NCI-H460 (cell line): ENCODE measurements around the gene CDH4. TPM values are rescaled to one million over a fixed set of nuclear protein-coding genes. Genes with fewer than 3 reads are reported as not detected.

Experiments used
- DNase-seq: peaks from one replicate; pipeline ENCODE4 v3.0.0-alpha.2; 2016; ENCODE audit warnings: low read depth; ENCODE audit errors: extremely low read depth
- total RNA-seq: library from RNA; depleted of rRNA; stranded (reverse); fragments of >200 nt; shearing (Covaris generic); gene quantifications from 2 replicates; pipeline ENCODE4 v1.2.3, GENCODE V29; 2014

Gene CDH4
- total RNA-seq, 1 experiment from 2014 or later: not detected

DNA sequence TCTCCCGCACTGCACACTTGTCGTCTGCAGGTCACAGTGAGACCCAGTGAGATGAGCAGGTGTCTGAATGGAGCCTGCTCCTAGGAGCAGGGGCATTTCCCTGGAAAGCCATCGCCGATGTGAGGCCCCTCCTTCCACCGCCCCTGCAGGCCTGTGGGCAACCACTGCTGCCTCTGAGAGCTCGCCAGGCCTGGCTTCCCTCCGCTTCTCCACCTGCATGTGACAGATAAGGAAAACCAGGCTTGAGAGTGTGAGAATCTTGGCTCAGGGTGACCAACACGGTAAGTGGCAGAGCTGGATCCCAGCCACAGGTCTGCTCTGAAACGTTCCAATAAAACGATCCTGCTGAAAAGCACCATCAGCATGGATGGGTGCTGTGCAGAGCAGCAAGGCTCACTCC, 332.8 kb downstream of the CDH4 start:
- DNase-seq: no peak

DNA sequence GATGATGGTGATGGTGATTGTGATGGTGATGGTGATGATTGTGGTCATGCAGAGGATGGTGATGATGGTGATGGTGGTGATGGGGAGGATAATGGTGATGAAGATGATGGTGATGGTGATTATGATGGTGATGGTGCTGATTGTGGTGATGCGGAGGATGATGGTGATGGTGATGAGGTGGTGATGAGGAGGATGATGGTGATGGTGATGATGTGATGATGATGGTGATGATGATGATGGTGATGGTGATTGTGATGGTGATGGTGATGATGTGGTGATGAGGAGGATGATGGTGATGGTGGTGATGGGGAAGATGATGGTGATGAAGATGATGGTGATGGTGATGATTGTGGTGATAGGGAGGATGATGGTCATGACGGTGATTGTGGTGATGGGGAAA, 333.7 kb downstream of the CDH4 start:
- DNase-seq: no peak

DNA sequence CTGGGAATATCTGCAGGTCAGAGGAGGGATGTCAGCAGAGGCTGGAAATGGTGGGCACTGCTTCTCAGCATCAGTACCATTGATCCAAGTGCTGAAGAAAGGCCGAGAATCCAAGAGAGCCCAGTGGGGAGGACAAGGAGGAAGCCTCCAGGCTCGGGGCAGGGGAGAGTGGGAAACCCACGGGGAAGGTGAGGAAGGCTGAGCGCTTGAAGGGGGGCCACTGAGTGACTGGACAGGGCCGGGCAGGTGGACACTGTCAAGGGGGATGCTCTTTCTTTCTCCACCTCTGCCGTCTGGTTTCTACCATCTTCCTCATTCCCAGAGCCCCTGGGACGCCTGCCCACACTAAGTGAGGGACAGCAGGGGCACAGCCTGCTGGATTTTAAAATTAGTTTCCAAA, 335.0 kb downstream of the CDH4 start:
- no peak for DNase-seq

GRCh38 chr20:61587681-61588289, 335.7 kb downstream of the CDH4 start:
- no peak for DNase-seq

DNA sequence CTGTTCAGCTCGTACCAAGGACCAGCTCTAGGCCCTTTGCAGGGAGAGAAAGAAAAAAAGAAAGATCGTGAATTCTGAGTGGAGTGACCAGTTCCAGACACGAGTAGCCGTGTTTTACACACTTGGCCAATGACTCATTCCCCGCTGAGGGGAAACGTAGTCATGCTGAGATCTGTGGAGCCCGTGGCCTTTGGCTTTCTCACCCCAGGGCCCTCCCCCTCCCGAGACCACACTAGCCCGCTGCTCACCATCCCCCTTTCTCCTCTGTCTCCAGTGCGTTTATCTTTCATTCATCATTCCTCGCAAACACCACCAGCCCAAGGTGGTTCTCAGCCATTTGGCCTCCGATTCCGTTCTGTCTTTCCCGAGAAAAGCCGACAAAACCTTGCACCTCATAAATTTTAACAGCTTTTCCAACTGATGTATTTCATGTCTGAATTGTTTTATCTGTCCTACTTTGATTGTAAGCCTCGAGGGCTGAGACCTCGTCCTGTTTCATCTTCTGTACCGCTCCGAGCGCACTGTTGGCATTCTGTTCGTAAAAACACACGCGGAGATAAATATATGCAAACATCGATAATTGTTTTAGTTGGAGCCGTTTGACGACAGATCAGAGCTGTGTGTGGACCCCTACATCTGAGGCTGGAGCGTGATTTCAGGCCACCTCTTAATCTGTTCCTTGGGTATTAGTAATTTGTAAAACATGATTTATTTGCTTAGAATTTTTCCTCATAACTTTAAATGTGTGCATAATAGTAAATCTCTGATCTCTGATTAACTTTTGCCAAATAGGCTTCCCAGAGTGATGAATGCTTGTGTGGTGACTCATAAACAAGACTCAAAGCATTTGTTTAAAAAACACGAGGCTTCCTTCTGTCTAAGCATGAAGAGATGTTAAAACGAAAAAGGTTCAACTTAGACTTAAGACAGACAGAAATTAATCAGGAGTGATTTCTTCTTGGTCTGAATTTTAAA, 336.6 kb downstream of the CDH4 start:
- no peak for DNase-seq

GRCh38 chr20:61590236-61590635, 338.2 kb downstream of the CDH4 start:
- no peak for DNase-seq

DNA sequence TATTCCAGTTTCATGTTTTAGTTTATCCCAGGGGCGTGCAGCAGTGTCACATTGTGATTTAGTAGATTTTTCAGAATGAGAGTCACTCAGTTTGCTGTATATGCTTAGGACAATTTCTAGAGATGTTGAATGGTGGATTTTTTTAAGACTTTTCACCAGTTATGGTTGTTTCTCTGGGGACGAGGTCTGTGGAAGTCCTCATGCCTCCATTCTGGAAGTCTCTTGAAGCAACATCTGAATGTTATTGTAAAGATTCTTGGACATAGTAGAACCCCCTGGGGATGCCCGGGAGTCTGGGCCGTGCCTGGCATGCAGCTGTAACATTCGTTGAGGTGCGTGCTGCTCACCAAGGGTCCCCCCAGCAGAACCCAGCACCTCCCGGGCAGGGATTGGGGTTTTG, 341.5 kb downstream of the CDH4 start:
- no peak for DNase-seq

- DNase-seq: no peak
Measured at GRCh38 chr20:61594198-61594597, 342.1 kb downstream of the CDH4 start.

DNA sequence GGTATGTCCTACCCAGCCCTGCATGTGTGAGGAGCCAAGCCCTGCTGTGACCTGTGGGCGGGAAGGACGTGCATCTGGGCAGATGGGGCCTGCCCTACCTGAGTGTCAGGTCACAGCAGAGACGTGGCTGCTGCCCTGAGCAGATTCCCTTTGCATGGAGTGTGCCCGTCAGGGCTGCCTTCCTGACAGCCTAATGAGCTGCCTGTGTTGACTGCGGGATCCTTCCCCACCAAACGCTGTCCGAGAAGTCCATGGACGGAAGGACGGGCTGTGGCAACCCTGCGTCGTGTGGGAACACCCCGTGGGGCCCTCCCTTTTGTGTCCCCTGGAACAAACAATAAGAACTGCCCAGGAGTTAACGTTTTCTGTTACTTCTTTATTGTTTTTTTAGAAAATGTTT, 343.2 kb downstream of the CDH4 start:
- no peak for DNase-seq

- DNase-seq: no peak
Measured at GRCh38 chr20:61596687-61597330, 344.7 kb downstream of the CDH4 start.

GRCh38 chr20:61597996-61598395, 345.9 kb downstream of the CDH4 start:
- DNase-seq: no peak

- DNase-seq: no peak
Measured at GRCh38 chr20:61598586-61598985, 346.5 kb downstream of the CDH4 start.

- DNase-seq: no peak
Measured at GRCh38 chr20:61599061-61599531, 347.0 kb downstream of the CDH4 start.

DNA sequence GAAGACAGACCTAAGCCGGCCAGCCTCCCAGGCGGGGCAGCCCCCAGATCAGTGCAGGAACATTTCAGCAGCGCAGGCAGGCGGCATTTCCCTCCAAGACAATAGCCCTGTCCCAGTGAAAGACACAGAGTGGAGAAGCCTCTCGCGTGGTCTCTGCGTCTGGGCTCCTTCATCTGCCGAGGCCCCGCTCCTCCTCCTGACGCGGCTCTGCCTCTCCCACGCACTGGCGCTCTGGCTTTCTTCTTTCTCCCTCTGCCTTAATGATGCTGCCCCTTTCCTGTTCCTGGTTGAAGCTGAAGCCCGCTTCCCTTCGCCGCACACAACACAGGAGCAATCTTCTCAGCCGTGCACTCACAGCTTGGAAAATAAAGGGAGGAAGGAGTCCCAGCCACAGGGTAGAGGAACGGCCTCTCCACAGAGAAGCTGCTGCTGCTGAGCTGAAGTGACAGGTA, 347.5 kb downstream of the CDH4 start:
- no peak for DNase-seq

DNA sequence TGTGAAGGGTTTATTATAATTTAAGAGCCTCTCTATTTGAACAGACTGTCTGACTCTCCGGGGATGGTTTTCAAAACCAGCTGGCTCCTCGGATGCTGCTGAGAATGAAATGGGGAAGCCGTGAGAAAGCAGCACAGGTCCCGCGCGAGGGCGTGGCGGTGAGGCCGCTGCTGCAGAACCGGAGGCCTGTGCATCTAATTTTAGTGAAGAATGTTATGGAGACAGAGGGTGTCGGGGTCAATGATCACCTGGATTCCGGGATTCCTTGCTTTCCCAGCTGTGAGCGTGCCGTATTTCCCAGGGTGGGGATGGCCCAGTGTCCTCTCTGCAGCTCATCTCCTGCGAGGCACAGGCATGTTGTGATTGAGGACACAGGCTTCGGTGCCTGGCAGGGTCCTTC, 348.0 kb downstream of the CDH4 start:
- DNase-seq: no peak

DNA sequence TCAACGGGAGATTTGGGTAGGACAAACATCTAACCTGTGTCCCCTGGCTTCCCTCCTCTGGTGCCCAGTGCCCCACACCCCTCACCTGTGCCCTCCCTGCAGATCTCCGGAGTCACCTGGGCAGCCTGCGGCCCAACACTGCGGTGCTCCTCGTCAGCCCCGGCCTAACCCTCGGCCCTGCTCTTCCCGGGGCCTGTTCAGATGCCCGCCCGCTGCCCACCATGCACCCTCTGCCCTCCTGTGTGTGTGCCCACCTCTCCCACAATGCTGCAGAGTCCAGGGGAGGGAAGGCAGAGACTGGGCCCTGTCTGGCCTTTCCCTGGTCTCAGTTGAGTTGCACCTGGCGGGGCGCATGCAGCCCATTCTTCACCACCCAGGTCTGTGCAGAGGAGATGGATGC, 349.3 kb downstream of the CDH4 start:
- DNase-seq: no peak

GRCh38 chr20:61601853-61602252, 349.8 kb downstream of the CDH4 start:
- no peak for DNase-seq

GRCh38 chr20:61603715-61604114, 351.7 kb downstream of the CDH4 start:
- DNase-seq: no peak

DNA sequence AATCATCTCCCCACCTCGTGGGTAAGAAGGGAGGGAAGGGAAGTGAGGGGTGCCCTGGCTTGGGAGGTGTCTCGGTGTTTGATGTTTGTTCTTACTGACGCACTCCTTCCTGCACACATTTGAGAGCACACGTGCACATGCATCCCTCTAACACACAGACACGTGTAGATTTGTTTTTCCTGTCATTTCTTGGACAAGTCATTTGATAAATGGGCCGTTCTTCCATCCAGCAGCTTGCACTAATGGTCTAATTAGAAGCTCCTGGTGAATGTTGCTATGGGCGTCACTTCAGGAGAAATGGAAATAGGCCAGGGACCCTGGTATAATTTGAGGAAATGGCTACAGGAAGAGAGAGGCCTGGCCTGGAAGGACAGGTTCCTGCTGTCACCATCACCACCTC, 352.5 kb downstream of the CDH4 start:
- no peak for DNase-seq

GRCh38 chr20:61605283-61605682, 353.2 kb downstream of the CDH4 start:
- no peak for DNase-seq

DNA sequence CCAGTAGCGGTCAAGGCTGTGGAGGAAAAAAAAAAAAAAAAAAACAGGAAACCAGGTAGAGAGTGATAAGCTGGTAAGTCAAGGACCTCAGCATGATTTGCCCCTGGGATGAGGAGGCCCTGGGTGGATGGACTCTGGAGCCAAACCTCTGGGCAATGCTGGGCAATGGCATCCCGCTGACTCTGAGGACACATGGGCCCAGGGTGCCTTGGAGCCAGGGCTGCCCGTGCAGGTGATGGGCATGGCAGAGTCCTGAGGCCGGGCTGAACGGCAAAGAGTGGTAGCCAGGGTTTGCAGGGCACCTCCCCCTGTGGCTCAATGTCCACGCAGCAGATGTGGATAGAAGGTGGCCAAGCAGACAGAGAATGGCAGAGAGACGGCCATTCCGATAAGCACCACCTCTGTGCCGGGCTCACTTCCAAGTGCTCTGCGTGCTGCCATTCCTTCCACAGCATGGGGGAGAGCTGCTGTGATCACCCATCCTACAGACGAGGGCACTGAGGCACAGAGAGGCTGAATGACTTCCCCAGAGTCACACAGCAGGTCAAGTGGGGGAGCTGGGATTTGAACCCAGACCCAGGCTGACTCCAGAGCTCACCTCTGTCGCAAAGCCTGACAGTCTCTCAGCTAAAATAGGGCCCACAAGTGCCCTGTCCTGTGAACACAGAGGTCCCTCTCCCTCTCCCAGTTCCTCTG, 353.9 kb downstream of the CDH4 start:
- no peak for DNase-seq
